CD14-positive monocyte (primary cell): ENCODE measurements around the gene SLC6A11. TPM values are rescaled to one million over a fixed set of nuclear protein-coding genes. Genes with fewer than 3 reads are reported as not detected.

Experiments
- DNase-seq, 3 donors: peaks; one replicate each; pipeline ENCODE4 v3.0.0-alpha.2; 2011 to 2022
- H2AFZ ChIP-seq: 2 replicates; pipeline ENCODE4 v1.6.0; 2012; ENCODE audit warnings: mild to moderate bottlenecking, low read depth, low read length, inconsistent platforms; ENCODE audit not compliant: insufficient read depth, poor library complexity, severe bottlenecking
- H3K27ac ChIP-seq, 2 donors: 1 replicate in 1 of 2; 2 replicates in 1 of 2; pipeline ENCODE4 v1.5.1; 2012 to 2013; ENCODE audit warnings: low read length in 2 of 2, control low read depth in 1 of 2, inconsistent platforms in 1 of 2, low read depth in 1 of 2, mild to moderate bottlenecking in 1 of 2
- H3K27me3 ChIP-seq, 2 donors: one replicate each; pipeline versions ENCODE4 v1.6.0 to v1.6.1; 2011 to 2013; ENCODE audit warnings: low read length in 2 of 2; ENCODE audit not compliant: control insufficient read depth in 2 of 2, insufficient read depth in 2 of 2
- H3K36me3 ChIP-seq, 2 donors: replicated peaks in 1 of 2; 1 replicate in 1 of 2; 2 replicates in 1 of 2; pipeline versions ENCODE4 v1.5.1 to v1.6.1; 2012 to 2013; ENCODE audit warnings: low read length in 2 of 2, control low read depth in 1 of 2, inconsistent platforms in 1 of 2, mild to moderate bottlenecking in 1 of 2; ENCODE audit not compliant: insufficient read depth in 2 of 2, control insufficient read depth in 1 of 2
- H3K4me1 ChIP-seq, 2 donors: 1 replicate in 1 of 2; 2 replicates in 1 of 2; pipeline versions ENCODE4 v1.5.1 to v1.6.1; 2012 to 2013; ENCODE audit warnings: low read length in 2 of 2, control low read depth in 1 of 2, inconsistent platforms in 1 of 2, mild to moderate bottlenecking in 1 of 2, moderate library complexity in 1 of 2; ENCODE audit not compliant: insufficient read depth in 2 of 2, control insufficient read depth in 1 of 2
- H3K4me2 ChIP-seq: replicated peaks from 2 replicates; pipeline ENCODE3; 2012; ENCODE audit warnings: low read length, moderate library complexity, mild to moderate bottlenecking; ENCODE audit not compliant: poor library complexity, severe bottlenecking; ENCODE audit errors: extremely low read depth
- H3K4me3 ChIP-seq, 3 experiments: fragments of 200-600 bp in 1 of 3; sonication (generic) in 1 of 3; replicated peaks in 1 of 3; 1 replicate in 2 of 3; 2 replicates in 1 of 3; pipeline ENCODE4 v1.5.1; 2011 to 2013; ENCODE audit warnings: low read length in 3 of 3, mild to moderate bottlenecking in 3 of 3, control low read depth in 2 of 3, low read depth in 2 of 3, inconsistent platforms in 1 of 3, moderate library complexity in 1 of 3
- H3K79me2 ChIP-seq: 2 replicates; pipeline ENCODE4 v1.6.0; 2012; ENCODE audit warnings: mild to moderate bottlenecking, control low read depth, inconsistent platforms, low read length, moderate library complexity; ENCODE audit not compliant: insufficient read depth
- H3K9ac ChIP-seq: 2 replicates; pipeline ENCODE4 v1.6.0; 2017; ENCODE audit warnings: low read length, mild to moderate bottlenecking; ENCODE audit not compliant: insufficient read depth, poor library complexity, severe bottlenecking
- H3K9me3 ChIP-seq, 2 donors: replicated peaks in 1 of 2; 1 replicate in 1 of 2; 2 replicates in 1 of 2; pipeline versions ENCODE4 v1.5.1 to v1.6.1; 2012 to 2013; ENCODE audit warnings: low read length in 2 of 2, control low read depth in 1 of 2; ENCODE audit not compliant: control insufficient read depth in 1 of 2, insufficient read depth in 1 of 2
- H4K20me1 ChIP-seq: 2 replicates; pipeline ENCODE4 v1.6.0; 2012; ENCODE audit warnings: mild to moderate bottlenecking, low read length, control low read depth, moderate library complexity; ENCODE audit not compliant: insufficient read depth
- H3K27ac Mint-ChIP-seq, 7 donors: one replicate each; pipeline ENCODE4 v1.8.0; 2020; ENCODE audit warnings: mild to moderate bottlenecking in 7 of 7, mixed read lengths in 7 of 7, moderate library complexity in 6 of 7, inconsistent platforms in 2 of 7
- H3K27me3 Mint-ChIP-seq, 3 donors: one replicate each; pipeline ENCODE4 v1.8.0; 2021 to 2022; ENCODE audit warnings: low read depth in 3 of 3, mild to moderate bottlenecking in 3 of 3, mixed read lengths in 3 of 3, moderate library complexity in 3 of 3, inconsistent platforms in 1 of 3
- H3K36me3 Mint-ChIP-seq, 2 donors: one replicate each; pipeline ENCODE4 v1.8.0; 2020; ENCODE audit warnings: mixed read lengths in 2 of 2, inconsistent platforms in 1 of 2, mild to moderate bottlenecking in 1 of 2
- H3K4me1 Mint-ChIP-seq: one replicate; pipeline ENCODE4 v1.8.0; 2020; ENCODE audit warnings: mild to moderate bottlenecking, mixed read lengths
- H3K4me3 Mint-ChIP-seq, 2 donors: one replicate each; pipeline ENCODE4 v1.8.0; 2020; ENCODE audit warnings: mild to moderate bottlenecking in 2 of 2, mixed read lengths in 2 of 2, moderate library complexity in 1 of 2
- H3K9me3 Mint-ChIP-seq, 7 donors: one replicate each; pipeline ENCODE4 v1.8.0; 2020 to 2022; ENCODE audit warnings: mixed read lengths in 7 of 7, mild to moderate bottlenecking in 6 of 7, moderate library complexity in 6 of 7, inconsistent platforms in 2 of 7
- WGBS: methylation state at CpG from one replicate; pipeline ENCODE4 v1.1.5; 2013; ENCODE audit warnings: missing lambda C conversion rate; ENCODE audit not compliant: insufficient coverage; 5-methylcytosine and 5-hydroxymethylcytosine counted together
- intact Hi-C, 2 donors: fragments of 100-400 bp; cut with micrococcal nuclease; formaldehyde crosslinking; loops; one replicate each; pipeline versions ENCODE4 v1.15.0 to v1.15.1; 2023
- polyA plus RNA-seq, 3 donors: library from polyadenylated mRNA; depleted of rRNA in 1 of 3; unstranded in 2 of 3; stranded (reverse) in 1 of 3; fragments of 300-500 nt in 2 of 3; fragments of >200 nt in 1 of 3; fragmentation: Illumina TruSeq in 2 of 3; gene quantifications; 1 replicate in 2 of 3; 2 replicates in 1 of 3; pipeline ENCODE4 v1.2.3, GENCODE V29; 2012 to 2021
- TF ChIP-seq, protein P1 (sequence below): fragments of 200-600 bp; IDR thresholded peaks from one replicate; pipeline ENCODE4 v1.8.0; 2022; ENCODE audit warnings: antibody characterized with exemption, mild to moderate bottlenecking

Gene SLC6A11
- polyA plus RNA-seq, 3 donors, result not detected

DNA sequence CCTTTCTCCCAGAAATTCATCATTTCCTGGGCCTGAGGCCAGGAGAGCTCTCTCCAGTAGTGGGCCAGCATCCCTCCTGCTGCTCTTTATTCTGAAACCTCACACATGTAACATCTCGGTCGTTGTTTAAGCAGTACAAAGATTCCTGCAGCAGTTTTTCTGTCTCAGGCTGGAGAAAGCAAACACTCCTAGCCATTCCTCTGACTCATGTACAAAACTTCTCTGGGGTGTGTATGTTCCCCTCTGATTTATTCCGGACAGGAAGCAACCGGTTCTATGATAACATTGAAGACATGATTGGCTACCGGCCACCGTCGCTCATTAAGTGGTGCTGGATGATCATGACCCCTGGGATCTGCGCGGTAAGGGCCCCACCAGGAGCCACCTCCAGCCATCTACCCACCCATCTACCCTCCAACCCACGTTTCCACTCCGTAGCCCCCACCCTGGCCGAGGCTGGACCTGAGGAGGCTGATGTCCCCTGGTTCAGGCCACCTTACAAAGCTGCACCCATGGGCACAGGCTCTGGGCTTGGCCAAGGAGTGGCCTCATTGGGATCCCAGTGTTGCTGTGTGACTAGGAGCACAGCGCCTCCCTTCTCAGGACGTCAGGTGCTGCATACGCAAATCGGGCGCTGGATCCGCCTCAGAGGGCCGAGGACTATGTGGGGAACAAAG lies 117.9 kb downstream of the SLC6A11 start:
- TF ChIP-seq, protein P1, sequence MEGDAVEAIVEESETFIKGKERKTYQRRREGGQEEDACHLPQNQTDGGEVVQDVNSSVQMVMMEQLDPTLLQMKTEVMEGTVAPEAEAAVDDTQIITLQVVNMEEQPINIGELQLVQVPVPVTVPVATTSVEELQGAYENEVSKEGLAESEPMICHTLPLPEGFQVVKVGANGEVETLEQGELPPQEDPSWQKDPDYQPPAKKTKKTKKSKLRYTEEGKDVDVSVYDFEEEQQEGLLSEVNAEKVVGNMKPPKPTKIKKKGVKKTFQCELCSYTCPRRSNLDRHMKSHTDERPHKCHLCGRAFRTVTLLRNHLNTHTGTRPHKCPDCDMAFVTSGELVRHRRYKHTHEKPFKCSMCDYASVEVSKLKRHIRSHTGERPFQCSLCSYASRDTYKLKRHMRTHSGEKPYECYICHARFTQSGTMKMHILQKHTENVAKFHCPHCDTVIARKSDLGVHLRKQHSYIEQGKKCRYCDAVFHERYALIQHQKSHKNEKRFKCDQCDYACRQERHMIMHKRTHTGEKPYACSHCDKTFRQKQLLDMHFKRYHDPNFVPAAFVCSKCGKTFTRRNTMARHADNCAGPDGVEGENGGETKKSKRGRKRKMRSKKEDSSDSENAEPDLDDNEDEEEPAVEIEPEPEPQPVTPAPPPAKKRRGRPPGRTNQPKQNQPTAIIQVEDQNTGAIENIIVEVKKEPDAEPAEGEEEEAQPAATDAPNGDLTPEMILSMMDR, result no peak
- DNase-seq, result no peak
- no peak overlapping the region for H3K27ac ChIP-seq
- 96% methylated on average over 16 of the region's 19 CpGs for WGBS
- Mint-ChIP-seq H3K9me3 (no peaks in the 10 kb centered on the region), H3K27ac (no peak overlapping the region), H3K4me1 (no peaks in the 10 kb centered on the region), H3K36me3 (no peaks in the 10 kb centered on the region), H3K27me3 (peaks cover 0 to 9% (median 6%) of the 10 kb centered on the region in 3 donors), H3K4me3 (no peak overlapping the region)
- no peaks in the 10 kb centered on the region for H3K36me3 ChIP-seq
- intact Hi-C loops, result no loop called here
- no peaks in the 10 kb centered on the region for H3K27me3 ChIP-seq
- H3K9me3 ChIP-seq, result no peaks in the 10 kb centered on the region
- H3K4me3 ChIP-seq, result no peak overlapping the region
- no peaks in the 10 kb centered on the region for H3K79me2 ChIP-seq
- no peak overlapping the region for H3K4me2 ChIP-seq
- no peaks in the 10 kb centered on the region for H4K20me1 ChIP-seq
- H3K9ac ChIP-seq, result no peak overlapping the region
- no peaks in the 10 kb centered on the region for H3K4me1 ChIP-seq
- no peak overlapping the region for H2AFZ ChIP-seq

DNA sequence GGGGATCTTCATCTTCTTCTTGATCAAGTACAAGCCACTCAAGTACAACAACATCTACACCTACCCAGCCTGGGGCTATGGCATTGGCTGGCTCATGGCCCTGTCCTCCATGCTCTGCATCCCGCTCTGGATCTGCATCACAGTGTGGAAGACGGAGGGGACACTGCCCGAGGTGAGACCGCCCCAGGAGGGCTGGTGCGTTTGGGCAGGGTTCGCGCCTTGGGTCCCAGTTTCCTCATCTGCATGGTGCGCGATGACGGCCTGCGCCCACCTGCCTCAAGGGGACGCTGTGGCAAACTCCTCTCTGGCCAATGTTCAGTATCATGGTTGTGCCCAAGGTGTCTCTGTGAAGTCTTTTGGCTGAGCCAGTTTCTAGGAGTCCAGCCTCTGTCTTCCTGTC lies 119.0 kb downstream of the SLC6A11 start:
- Histone ChIP-seq H3K4me3 (no peak overlapping the region), H2AFZ (no peak overlapping the region), H3K27me3 (no peaks in the 10 kb centered on the region), H3K79me2 (no peaks in the 10 kb centered on the region), H4K20me1 (no peaks in the 10 kb centered on the region), H3K9ac (no peak overlapping the region), H3K4me2 (no peak overlapping the region), H3K9me3 (no peaks in the 10 kb centered on the region), H3K36me3 (no peaks in the 10 kb centered on the region), H3K27ac (no peak overlapping the region), H3K4me1 (no peaks in the 10 kb centered on the region)
- no peak for DNase-seq
- TF ChIP-seq, protein P1, result no peak
- 94% methylated on average over 12 of the region's 12 CpGs for WGBS
- Mint-ChIP-seq H3K9me3 (no peaks in the 10 kb centered on the region), H3K36me3 (no peaks in the 10 kb centered on the region), H3K27me3 (peaks cover 0 to 8% (median 6%) of the 10 kb centered on the region in 3 donors), H3K4me3 (no peak overlapping the region), H3K4me1 (no peaks in the 10 kb centered on the region), H3K27ac (no peak overlapping the region)
- intact Hi-C loops, result no loop called here
